Measurements from ENCODE around the gene HSD17B1.

GRCh38 chr17:42603318-42603717 lies 50.6 kb downstream of the HSD17B1 start:
- TF ChIP-seq, protein P1, sequence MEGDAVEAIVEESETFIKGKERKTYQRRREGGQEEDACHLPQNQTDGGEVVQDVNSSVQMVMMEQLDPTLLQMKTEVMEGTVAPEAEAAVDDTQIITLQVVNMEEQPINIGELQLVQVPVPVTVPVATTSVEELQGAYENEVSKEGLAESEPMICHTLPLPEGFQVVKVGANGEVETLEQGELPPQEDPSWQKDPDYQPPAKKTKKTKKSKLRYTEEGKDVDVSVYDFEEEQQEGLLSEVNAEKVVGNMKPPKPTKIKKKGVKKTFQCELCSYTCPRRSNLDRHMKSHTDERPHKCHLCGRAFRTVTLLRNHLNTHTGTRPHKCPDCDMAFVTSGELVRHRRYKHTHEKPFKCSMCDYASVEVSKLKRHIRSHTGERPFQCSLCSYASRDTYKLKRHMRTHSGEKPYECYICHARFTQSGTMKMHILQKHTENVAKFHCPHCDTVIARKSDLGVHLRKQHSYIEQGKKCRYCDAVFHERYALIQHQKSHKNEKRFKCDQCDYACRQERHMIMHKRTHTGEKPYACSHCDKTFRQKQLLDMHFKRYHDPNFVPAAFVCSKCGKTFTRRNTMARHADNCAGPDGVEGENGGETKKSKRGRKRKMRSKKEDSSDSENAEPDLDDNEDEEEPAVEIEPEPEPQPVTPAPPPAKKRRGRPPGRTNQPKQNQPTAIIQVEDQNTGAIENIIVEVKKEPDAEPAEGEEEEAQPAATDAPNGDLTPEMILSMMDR (IDR thresholded peaks at IDR 0.05) = no peak
- no peak for TF ChIP-seq POLR2A (IDR thresholded peaks at IDR 0.05)
